Prostate gland (tissue), 2 donors: Measurements from ENCODE around the gene DNAJC22.

Experiments used
- POLR2AphosphoS5 ChIP-seq: sonication (generic); formaldehyde crosslinking; IDR thresholded peaks from one replicate; pipeline ENCODE4 v1.6.1; 2017; ENCODE audit warnings: antibody characterized with exemption
- TF ChIP-seq, protein P1 (sequence below), 4 experiments: fragments of 200-600 bp in 2 of 4; fragments of 450-650 bp in 2 of 4; sonication (generic) in 2 of 4; IDR thresholded peaks; 1 replicate in 3 of 4; 2 replicates in 1 of 4; pipeline ENCODE4 v1.5.1; 2016 to 2019; ENCODE audit warnings: antibody characterized with exemption in 4 of 4, mild to moderate bottlenecking in 2 of 4, moderate library complexity in 2 of 4

DNA sequence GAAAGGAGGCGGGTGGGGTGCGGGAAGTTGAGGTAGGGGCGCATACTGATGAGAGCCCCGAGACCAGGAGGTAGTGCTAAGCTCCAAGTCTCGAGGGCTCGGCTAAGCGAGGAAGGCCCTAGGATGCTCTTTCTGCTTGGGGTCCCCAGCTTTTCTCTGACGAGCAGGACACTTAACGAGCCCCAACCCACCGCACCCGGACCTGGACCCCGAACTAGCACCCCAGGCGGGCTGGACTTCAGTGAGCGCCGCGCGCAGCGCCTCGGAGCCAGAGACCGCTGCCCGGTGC lies 5.0 kb upstream of the DNAJC22 start:
- no peak for TF ChIP-seq POLR2AphosphoS5
- TF ChIP-seq, protein P1, sequence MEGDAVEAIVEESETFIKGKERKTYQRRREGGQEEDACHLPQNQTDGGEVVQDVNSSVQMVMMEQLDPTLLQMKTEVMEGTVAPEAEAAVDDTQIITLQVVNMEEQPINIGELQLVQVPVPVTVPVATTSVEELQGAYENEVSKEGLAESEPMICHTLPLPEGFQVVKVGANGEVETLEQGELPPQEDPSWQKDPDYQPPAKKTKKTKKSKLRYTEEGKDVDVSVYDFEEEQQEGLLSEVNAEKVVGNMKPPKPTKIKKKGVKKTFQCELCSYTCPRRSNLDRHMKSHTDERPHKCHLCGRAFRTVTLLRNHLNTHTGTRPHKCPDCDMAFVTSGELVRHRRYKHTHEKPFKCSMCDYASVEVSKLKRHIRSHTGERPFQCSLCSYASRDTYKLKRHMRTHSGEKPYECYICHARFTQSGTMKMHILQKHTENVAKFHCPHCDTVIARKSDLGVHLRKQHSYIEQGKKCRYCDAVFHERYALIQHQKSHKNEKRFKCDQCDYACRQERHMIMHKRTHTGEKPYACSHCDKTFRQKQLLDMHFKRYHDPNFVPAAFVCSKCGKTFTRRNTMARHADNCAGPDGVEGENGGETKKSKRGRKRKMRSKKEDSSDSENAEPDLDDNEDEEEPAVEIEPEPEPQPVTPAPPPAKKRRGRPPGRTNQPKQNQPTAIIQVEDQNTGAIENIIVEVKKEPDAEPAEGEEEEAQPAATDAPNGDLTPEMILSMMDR (IDR thresholded peaks at IDR 0.05) = no peak
